GM21737 (cell line): ENCODE results near the gene RWDD2A.
A peak's percentile ranks its signal among the peaks of the same experiment; 100 is the strongest.
"Not testable (repeated sequence)": the region's sequence is repeated elsewhere in the genome, so short reads cannot be mapped to it uniquely, and the experiment has no call there.

Source experiments
- ATAC-seq: cut with Tn5 transposase; IDR thresholded peaks from one replicate; pipeline ENCODE4 v1.9.1; 2021; ENCODE audit warnings: mild to moderate bottlenecking, moderate library complexity; ENCODE audit not compliant: unreplicated experiment

RWDD2A gene

DNA sequence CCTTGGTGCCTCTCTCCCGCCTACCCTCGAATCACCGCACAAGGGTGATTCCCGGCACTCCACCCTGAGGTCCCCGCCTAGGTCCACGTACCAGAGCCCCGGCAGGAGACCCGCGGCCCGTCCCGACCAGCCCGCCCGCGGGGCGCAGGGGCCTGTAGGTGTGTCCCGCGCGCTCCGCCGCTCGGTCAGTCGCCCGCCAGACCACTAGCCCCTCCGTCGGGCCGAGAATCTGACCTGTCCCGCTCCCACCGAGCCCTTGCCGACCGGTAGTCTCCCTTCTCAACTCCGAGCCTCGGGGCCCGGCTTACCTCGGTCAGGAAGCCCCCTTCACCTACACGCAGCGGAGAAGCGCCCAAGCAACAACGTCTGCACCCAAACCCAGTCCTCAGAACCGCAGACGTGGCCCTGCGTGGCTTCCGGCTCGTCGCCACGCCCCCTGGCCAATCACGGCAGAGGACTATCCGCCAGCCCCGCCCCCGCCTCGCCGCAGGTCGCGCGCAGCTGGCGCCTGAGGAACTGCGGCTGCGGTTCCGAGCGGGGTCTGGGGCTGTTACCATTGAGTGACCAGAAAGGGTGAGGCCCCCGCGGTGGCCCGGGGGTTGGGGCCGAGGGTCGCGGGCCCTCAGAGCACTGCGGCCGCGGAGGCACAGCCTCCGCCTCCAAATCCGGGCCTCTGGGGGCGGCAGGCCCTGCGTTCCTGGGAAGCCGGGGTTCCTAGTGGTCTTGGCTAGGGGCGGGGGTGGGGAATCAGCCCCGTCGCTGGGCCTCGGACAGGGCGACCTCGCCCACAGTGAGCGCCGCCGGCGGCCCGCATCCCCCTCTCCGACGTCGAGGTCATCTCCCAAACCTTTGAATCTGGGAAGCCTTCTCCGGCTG, at the start of gene RWDD2A, which contains the start of gene PGM3:
Gene RWDD2A (plus strand): TSS at position 487 of the 876 bp plus-strand sequence. CDS start 1,095 bp downstream, outside the sequence.
Gene PGM3 (minus strand): TSS at position 395 of the 876 bp plus-strand sequence. CDS start 2,253 bp downstream, outside the sequence.
- ATAC-seq: peak; percentile 99

DNA sequence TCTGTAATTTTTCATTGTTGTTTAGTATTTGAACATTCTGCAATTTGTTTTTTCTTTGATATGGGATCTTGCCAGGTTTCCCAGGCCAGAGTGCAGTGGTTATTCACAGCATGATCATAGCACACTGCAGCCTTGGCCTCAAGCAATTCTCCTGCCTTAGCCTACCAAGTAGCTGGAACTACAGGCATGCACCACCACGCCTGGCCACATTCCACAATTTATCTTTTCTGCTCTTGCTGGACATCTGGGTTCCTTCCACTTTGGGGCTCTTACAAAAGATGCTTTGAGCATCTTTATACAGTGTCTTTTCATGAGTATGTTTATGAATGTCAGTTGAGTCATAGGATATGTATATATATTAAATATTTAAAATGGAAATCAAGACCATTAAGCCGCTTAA, 42.0 kb upstream of the RWDD2A start:
- ATAC-seq: no peak

- ATAC-seq: no peak
Measured at GRCh38 chr6:83152913-83153312, 40.2 kb upstream of the RWDD2A start.

DNA sequence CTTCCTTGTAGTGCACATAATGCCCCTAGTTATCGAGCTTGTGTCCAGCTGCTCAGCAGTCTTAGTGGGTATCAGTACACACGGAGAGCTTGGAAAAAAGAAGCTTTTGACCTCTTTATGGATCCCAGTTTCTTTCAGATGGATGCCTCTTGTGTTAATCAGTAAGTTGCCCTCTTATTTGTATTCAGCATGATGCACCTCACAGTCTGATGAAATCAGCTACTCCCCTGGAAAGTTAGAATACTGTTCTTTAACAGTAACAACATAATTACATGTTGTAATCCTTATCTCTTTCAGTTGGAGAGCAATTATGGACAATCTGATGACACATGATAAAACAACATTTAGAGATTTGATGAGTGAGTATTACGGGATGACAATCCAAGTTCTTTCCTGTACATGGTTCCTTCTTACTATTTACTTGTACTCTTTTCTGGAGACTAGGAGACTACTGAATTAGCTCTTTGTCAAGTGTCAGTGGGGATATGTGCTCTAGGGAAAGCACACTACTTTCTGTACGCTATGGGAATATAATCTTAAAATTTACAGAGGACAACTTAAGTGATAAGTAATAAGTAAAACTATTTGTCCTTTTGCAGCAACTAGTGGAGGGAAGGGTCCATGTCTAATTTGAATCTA, 39.2 kb upstream of the RWDD2A start:
- no peak for ATAC-seq

- ATAC-seq: no peak
Measured at GRCh38 chr6:83155794-83156193, 37.4 kb upstream of the RWDD2A start.

DNA sequence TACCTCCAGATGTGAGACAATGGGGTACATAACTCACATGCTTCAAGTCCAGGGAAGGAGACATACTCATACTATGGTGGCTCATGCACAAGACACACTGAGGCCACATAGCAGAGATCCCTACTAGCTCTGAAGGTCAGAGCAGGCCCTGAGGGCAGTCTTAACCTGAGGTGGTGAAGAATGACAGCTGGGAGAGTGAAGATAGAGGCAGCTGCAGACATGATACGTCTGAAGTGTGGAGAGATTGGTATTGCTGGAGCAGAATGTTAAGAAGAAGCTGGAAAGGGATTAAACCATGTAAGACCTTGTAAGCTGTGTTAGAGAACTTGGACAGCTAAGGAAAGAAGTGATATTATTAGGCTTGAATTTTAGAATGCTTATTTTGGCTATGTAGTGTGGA, 33.0 kb upstream of the RWDD2A start:
- no peak for ATAC-seq

DNA sequence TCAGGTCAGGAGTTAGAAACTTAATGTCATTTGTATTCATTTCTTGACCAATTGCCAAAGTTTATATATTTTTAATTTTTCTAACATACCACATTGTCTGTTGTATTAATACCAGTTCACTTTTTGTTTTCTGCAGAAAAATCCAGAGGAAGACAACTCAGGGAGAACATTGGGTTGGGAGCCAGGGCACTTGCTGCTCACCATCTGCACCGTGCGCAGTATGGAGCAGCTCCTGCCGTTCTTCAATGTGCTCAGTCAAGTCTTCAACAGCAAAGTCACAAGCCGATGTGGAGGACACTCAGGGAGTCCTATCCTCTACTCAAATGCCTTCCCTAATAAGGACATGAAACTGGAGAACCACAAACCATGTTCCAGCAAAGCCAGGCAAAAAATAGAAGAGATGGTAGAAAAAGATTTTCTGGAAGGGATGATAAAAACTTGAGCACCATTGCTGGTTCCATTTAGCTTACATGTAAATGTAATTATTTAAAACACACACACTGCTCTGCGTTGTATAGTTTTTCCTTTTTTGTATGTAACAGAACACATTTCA, 25.4 kb upstream of the RWDD2A start:
- ATAC-seq: no peak

DNA sequence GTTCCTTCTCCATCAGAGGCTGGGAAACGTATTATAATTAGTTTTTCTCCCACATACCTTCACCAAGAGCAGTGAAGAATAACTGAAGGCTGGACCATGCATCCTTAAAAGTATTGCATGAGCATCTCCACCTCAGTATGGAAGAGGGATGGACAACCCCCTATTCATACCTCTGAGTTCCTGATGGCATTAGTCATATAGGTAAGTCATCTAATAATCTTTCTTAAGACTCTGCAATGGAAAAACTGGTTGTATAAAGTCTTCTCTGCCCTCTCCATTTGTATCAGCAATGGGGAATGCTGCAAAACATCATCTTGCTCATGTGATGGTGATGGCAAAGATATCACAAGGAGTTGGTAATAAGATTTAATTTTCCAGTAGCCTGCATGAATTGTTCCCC, 24.6 kb upstream of the RWDD2A start:
- ATAC-seq: no peak

DNA sequence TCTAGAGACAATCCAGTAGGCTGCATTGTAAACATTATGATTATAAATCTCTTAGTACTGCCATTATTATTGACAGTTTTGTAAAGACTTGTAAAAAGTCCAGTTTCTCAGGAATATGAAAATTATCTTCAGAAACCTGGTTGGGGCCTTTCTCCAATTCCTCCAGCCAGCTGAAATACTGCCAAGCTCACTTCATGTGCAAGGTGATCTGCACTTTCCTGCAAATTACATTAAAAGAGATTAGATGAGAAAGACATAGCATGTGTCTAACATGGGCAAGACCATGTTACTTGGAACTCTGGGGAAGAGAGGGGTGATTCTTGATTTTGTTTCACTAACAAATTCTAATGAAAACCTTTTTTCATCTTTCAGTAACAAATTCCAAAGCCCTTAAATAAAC, 24.1 kb upstream of the RWDD2A start:
- ATAC-seq: no peak

DNA sequence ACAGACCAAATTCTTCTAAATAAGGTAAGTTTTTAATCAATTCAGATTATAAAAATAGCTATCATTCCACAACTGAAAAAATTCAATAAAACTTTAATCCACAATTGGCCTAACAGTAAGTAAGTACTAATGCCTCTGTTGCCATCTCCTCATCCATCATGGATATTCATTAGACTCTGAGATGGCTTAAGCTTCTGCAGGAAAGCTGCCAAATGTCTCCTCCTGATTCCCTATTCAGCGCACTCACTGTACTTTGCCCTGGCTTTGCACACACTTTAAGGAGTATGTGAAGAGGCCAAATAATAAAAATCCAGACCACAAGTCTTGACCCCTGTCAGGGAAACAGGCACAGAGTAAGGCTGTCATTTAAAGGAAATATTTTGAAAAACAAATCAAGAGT, 23.6 kb upstream of the RWDD2A start:
- no peak for ATAC-seq

- no peak for ATAC-seq
Measured at GRCh38 chr6:83176246-83176645, 16.9 kb upstream of the RWDD2A start.

DNA sequence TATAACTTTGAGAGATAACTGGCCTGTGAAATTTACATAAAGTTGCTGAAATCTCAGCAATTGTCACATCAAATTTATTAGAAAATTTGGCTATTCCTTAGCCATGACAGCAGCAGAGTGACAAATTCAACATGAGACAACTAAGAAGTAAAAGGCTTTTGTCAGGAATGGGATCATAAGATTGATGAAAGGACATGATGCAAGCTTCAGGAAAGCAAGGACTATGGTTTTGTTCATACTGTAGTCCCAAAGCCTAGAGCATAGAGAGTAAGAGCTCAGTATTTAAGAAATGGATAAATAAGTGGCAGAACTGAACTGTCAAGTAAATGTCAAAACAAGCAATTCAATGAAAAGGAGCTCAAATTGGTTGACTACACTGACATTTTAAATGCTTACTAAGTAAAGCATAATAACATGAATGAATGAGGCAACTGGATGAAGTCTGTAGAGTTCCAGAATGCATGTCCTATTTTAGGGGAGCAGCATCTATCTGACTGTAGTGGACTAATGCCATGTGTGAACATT, 12.7 kb upstream of the RWDD2A start:
- no peak for ATAC-seq

- ATAC-seq: no peak
Measured at GRCh38 chr6:83182114-83182513, 11.0 kb upstream of the RWDD2A start.

DNA sequence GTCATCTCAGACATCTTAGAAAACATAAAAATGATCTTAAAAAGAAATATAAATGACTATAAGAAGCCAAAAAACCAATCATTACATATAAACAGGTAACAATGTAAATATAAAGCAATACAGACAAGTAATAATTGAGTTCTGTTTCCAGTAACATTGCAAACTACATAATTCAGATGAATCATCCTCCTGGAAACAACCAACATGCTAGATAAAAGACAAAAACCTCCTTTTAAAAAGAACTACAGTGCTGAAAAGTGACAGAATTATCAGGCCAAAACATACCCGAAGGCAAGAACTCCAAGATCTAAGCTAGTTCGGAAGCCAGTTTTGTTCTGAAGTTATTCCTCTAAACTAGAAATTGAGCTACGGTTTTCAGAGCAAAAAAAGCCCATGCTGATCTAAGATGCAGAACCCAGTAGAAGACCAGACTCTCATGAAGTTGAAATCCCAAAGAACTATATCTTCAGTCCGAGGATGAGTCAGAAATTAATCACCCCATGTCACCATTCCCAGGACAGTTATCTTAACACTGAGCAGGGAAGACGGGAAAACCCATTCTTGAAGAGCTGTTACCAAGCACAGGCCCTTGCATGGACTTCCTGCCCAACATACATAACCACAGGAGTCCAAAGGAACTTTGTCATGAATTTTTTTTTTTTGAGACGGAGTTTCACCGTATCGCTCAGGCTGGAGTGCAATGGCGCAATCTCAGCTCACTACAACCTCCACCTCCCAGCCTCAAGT, 9.9 kb upstream of the RWDD2A start:
- no peak for ATAC-seq

DNA sequence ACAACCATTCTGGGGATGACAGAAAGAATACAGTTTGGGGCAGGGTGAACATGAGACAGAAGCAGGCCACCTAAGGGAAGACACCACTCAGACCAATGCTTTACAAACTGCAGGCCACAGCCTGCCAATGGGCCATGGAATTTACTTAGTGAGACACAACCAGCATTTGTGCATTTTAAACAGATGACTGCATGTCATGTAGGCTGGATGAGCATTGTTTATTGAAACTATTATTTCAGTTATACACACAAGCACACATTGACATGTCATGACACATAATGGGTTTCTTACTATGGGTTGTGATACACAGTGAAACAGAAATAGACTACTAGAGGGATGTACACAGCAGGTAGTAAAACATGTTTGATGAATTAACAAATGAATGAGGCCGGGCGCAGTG, 8.1 kb upstream of the RWDD2A start:
- ATAC-seq: no peak

DNA sequence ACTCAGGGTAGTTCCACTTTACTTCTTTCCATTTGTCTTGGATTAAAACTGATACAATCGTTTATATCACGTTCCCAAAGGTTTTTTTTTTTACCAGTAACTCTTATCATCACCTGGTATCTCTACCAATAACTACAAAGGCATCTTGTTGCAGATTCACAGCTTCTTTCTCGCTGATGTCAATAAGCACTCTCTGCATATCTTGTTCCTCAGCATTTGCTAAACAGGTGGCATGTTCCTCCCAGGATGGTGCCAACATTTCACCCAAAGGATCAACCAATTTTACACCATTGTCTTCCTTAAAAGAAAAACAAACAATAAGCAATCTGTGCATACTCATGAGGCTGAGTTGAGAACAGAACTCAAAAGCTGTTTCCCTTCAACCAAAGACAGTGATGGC, 4.7 kb upstream of the RWDD2A start:
- ATAC-seq: no peak

- ATAC-seq: no peak
Measured at GRCh38 chr6:83190626-83191025, 2.5 kb upstream of the RWDD2A start.

DNA sequence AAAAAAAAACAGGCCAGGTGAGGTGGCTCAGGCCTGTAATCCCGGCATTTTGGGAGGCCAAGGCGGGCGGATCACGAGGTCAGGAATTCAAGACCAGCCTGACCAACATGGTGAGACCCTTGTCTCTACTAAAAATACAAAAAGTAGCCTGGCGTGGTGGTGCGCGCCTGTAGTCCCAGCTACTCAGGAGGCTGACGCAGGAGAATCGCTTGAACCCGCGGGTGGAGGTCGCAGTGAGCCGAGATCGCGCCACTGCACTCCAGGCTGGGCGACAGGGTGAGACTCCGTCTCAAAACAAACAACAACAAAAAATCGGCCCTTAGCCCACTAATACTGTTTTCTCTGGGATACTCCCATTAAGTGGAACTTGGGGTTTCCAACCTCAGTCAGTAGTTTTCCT, 1.2 kb upstream of the RWDD2A start:
- ATAC-seq: not testable (repeated sequence)

DNA sequence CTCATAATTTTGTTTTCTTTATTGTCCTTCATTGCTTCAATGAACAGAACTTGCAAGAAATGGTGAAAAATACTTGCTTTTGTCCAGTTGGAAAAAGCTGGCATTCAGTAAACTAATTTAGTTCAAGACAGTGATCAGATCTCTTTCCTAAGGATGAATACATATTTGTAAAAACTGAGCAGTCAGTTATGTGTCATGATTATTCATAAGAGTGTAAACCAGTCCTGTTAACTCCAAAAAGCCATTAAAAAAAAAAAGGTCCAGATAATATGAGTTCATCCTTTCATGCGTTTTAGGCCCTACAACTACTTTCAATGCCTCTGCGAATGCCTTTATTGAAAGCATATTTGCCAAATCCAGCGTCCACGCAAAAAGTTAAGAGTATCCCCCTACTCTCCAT, 701 bp upstream of the RWDD2A start:
- ATAC-seq: no peak

GRCh38 chr6:83193747-83194566, 800 bp downstream of the RWDD2A start:
- ATAC-seq: peak; percentile 24
